ENCODE results near the gene PLCD1. TPM values are rescaled to one million over a fixed set of nuclear protein-coding genes. Genes with fewer than 3 reads are reported as not detected.

The PLCD1 gene
- total RNA-seq, 2 donors from 2014 or later: 29.7 to 176 TPM

GRCh38 chr3:37984051-37984450 lies 45.4 kb downstream of the PLCD1 start:
- intact Hi-C loops (cut with DNase I): no loop called here
- 45% methylated on average over 7 of the region's 7 CpGs for WGBS
- DNase-seq (ENCODE audit: low spot score): peak; percentile 57

GRCh38 chr3:37982331-37982730 lies 47.1 kb downstream of the PLCD1 start:
- DNase-seq (ENCODE audit: low spot score): no peak
- WGBS: 42% methylated on average over 1 of the region's 1 CpG
- H3K9me3 ChIP-seq: no peaks in the 10 kb centered on the region
- peak overlapping the region; percentile 8 to 9 for H3K27ac ChIP-seq
- no peaks in the 10 kb centered on the region for H3K36me3 ChIP-seq
- H3K4me3 ChIP-seq: no peak overlapping the region
- no peaks in the 10 kb centered on the region for H3K27me3 ChIP-seq (replicated peaks; ENCODE audit: insufficient read depth)
- intact Hi-C loops (cut with DNase I): no loop called here
- H3K4me1 ChIP-seq (replicated peaks): peaks cover 10% of the 10 kb centered on the region
- TF ChIP-seq POLR2AphosphoS5 (IDR thresholded peaks at IDR 0.05): no peak
- TF ChIP-seq CTCF (IDR thresholded peaks at IDR 0.05): no peak
- TF ChIP-seq POLR2A (IDR thresholded peaks at IDR 0.05): no peak

More at GRCh38 chr3:37984051-37984450, 45.4 kb downstream of the PLCD1 start:
- TF ChIP-seq POLR2AphosphoS5 (IDR thresholded peaks at IDR 0.05): peak; percentile 30
- TF ChIP-seq CTCF (IDR thresholded peaks at IDR 0.05): no peak
- H3K27ac ChIP-seq: peak overlapping the region in 1 of 2 donors; percentile 76
- H3K4me1 ChIP-seq (replicated peaks): peaks cover 10% of the 10 kb centered on the region
- no peak overlapping the region for H3K4me3 ChIP-seq
- H3K27me3 ChIP-seq (replicated peaks; ENCODE audit: insufficient read depth): no peaks in the 10 kb centered on the region
- no peaks in the 10 kb centered on the region for H3K36me3 ChIP-seq
- no peaks in the 10 kb centered on the region for H3K9me3 ChIP-seq

GRCh38 chr3:37981348-37981664 lies 48.1 kb downstream of the PLCD1 start:
- Histone ChIP-seq H3K36me3 (peaks cover 0 to 6% of the 10 kb centered on the region in 2 donors), H3K9me3 (no peaks in the 10 kb centered on the region), H3K27ac (peak overlapping the region in 1 of 2 donors; percentile 9), H3K4me3 (no peak overlapping the region), H3K4me1 (replicated peaks) (peaks cover 6% of the 10 kb centered on the region), H3K27me3 (replicated peaks; ENCODE audit: insufficient read depth) (no peaks in the 10 kb centered on the region)
- no peak for DNase-seq (ENCODE audit: low spot score)
- TF ChIP-seq POLR2AphosphoS5 (IDR thresholded peaks at IDR 0.05) (no peak), POLR2A (IDR thresholded peaks at IDR 0.05) (no peak), CTCF (IDR thresholded peaks at IDR 0.05) (no peak)
- WGBS: 91% methylated on average over 2 of the region's 2 CpGs
- intact Hi-C loops (cut with DNase I): no loop called here

- no peak for DNase-seq (ENCODE audit: low spot score)
- no peak for TF ChIP-seq CTCF (IDR thresholded peaks at IDR 0.05)
- TF ChIP-seq POLR2AphosphoS5 (IDR thresholded peaks at IDR 0.05): no peak
- no peak for TF ChIP-seq POLR2A (IDR thresholded peaks at IDR 0.05)
- 89% methylated on average over 14 of the region's 14 CpGs for WGBS
- no peak overlapping the region for H3K4me3 ChIP-seq
- intact Hi-C loops (cut with DNase I): no loop called here
- H3K27me3 ChIP-seq (replicated peaks; ENCODE audit: insufficient read depth): no peaks in the 10 kb centered on the region
- H3K9me3 ChIP-seq: no peaks in the 10 kb centered on the region
- H3K27ac ChIP-seq: no peak overlapping the region
- H3K36me3 ChIP-seq: peaks cover 0 to 12% of the 10 kb centered on the region in 2 donors
- no peaks in the 10 kb centered on the region for H3K4me1 ChIP-seq (replicated peaks)
Measured at GRCh38 chr3:37980462-37981347, 48.7 kb downstream of the PLCD1 start.
